Peyer's patch (tissue), 4 donors: ENCODE measurements around the gene HBD.

Experiments
- CTCF ChIP-seq, 6 experiments: fragments of 450-650 bp in 4 of 6; fragments of 200-600 bp in 2 of 6; sonication (generic) in 1 of 6; IDR thresholded peaks; one replicate each; pipeline ENCODE4 v1.5.1; 2017 to 2019; ENCODE audit warnings: antibody characterized with exemption in 6 of 6, mild to moderate bottlenecking in 3 of 6, moderate library complexity in 1 of 6
- POLR2A ChIP-seq, 2 donors: fragments of 450-650 bp; IDR thresholded peaks; one replicate each; pipeline ENCODE4 v1.5.1; 2017; ENCODE audit warnings: antibody characterized with exemption in 2 of 2, mild to moderate bottlenecking in 2 of 2, moderate library complexity in 2 of 2

GRCh38 chr11:5252919-5253265 is 18.6 kb upstream of the HBD start:
- TF ChIP-seq CTCF (IDR thresholded peaks at IDR 0.05) (no peak), POLR2A (IDR thresholded peaks at IDR 0.05) (no peak)
